H9 (cell line): Measurements from ENCODE around the gene GALNT17. TPM values are rescaled to one million over a fixed set of nuclear protein-coding genes. Genes with fewer than 3 reads are reported as not detected.
A peak's percentile ranks its signal among the peaks of the same experiment; 100 is the strongest.

Experiments
- DNase-seq: peaks from one replicate; pipeline ENCODE4 v3.0.0-alpha.2; 2017
- H2AFZ ChIP-seq: one replicate; pipeline ENCODE4 v1.6.1; 2013; ENCODE audit warnings: mild to moderate bottlenecking, low read length, control low read depth, moderate library complexity
- H2AK5ac ChIP-seq: 2 replicates; pipeline ENCODE4 v1.6.1; 2013; ENCODE audit warnings: low read length, control low read depth, mixed read lengths; ENCODE audit not compliant: insufficient read length
- H2BK120ac ChIP-seq: one replicate; pipeline ENCODE4 v1.6.1; 2013; ENCODE audit warnings: low read depth, mild to moderate bottlenecking, low read length, control low read depth, inconsistent platforms; ENCODE audit not compliant: poor library complexity, severe bottlenecking
- H2BK12ac ChIP-seq: 2 replicates; pipeline ENCODE4 v1.6.1; 2013; ENCODE audit warnings: low read length, control low read depth, mixed read lengths, low read depth; ENCODE audit not compliant: insufficient read length
- H2BK15ac ChIP-seq: 2 replicates; pipeline ENCODE4 v1.6.1; 2013; ENCODE audit warnings: low read depth, low read length, control low read depth
- H2BK20ac ChIP-seq: one replicate; pipeline ENCODE4 v1.6.1; 2013; ENCODE audit warnings: low read depth, mild to moderate bottlenecking, low read length, control low read depth, inconsistent platforms; ENCODE audit not compliant: poor library complexity, severe bottlenecking
- H2BK5ac ChIP-seq: 2 replicates; pipeline ENCODE4 v1.6.1; 2013; ENCODE audit warnings: low read length, control low read depth, mixed read lengths; ENCODE audit not compliant: insufficient read length
- H3K14ac ChIP-seq: 2 replicates; pipeline ENCODE4 v1.6.1; 2013; ENCODE audit warnings: low read length, control low read depth; ENCODE audit not compliant: insufficient read depth
- H3K18ac ChIP-seq: 2 replicates; pipeline ENCODE4 v1.6.1; 2013; ENCODE audit warnings: low read depth, mild to moderate bottlenecking, mixed read lengths, low read length, control low read depth; ENCODE audit not compliant: insufficient read length
- H3K23ac ChIP-seq: 2 replicates; pipeline ENCODE4 v1.6.1; 2013; ENCODE audit warnings: low read length, control low read depth, mixed read lengths, low read depth; ENCODE audit not compliant: insufficient read length
- H3K23me2 ChIP-seq: 2 replicates; pipeline ENCODE4 v1.6.1; 2013; ENCODE audit warnings: low read depth, mild to moderate bottlenecking, mixed read lengths, low read length, control low read depth; ENCODE audit not compliant: insufficient read length, poor library complexity, severe bottlenecking
- H3K27ac ChIP-seq: 2 replicates; pipeline ENCODE4 v1.5.1; 2013; ENCODE audit warnings: low read length, control low read depth, mixed read lengths, low read depth; ENCODE audit not compliant: insufficient read length
- H3K27me3 ChIP-seq: 2 replicates; pipeline ENCODE4 v1.6.1; 2013; ENCODE audit warnings: low read length, control low read depth, inconsistent platforms; ENCODE audit not compliant: insufficient read depth
- H3K4ac ChIP-seq: 2 replicates; pipeline ENCODE4 v1.6.1; 2013; ENCODE audit warnings: low read depth, mild to moderate bottlenecking, control low read depth, inconsistent platforms, low read length, moderate library complexity
- H3K4me1 ChIP-seq: 2 replicates; pipeline ENCODE4 v1.6.1; 2013; ENCODE audit warnings: low read length, control low read depth, inconsistent platforms; ENCODE audit not compliant: insufficient read depth
- H3K4me2 ChIP-seq: 2 replicates; pipeline ENCODE4 v1.6.1; 2013; ENCODE audit warnings: low read length, control low read depth, mixed read lengths; ENCODE audit not compliant: insufficient read length, insufficient read depth
- H3K56ac ChIP-seq: 2 replicates; pipeline ENCODE4 v1.6.1; 2013; ENCODE audit warnings: low read depth, mild to moderate bottlenecking, mixed read lengths, low read length, control low read depth; ENCODE audit not compliant: insufficient read length
- H3K79me1 ChIP-seq: 2 replicates; pipeline ENCODE4 v1.6.1; 2013; ENCODE audit warnings: low read depth, mild to moderate bottlenecking, moderate library complexity, low read length, control low read depth, inconsistent platforms; ENCODE audit not compliant: insufficient read depth, poor library complexity, severe bottlenecking
- H3K79me2 ChIP-seq: 2 replicates; pipeline ENCODE4 v1.6.1; 2013; ENCODE audit warnings: low read length, control low read depth, inconsistent platforms; ENCODE audit not compliant: insufficient read depth
- H3K9ac ChIP-seq: 2 replicates; pipeline ENCODE4 v1.6.1; 2013; ENCODE audit warnings: low read length, control low read depth, mixed read lengths; ENCODE audit not compliant: insufficient read length; ENCODE audit errors: extremely low read depth
- H3K9me3 ChIP-seq: one replicate; pipeline ENCODE4 v1.6.1; 2013; ENCODE audit warnings: low read depth, low read length, inconsistent platforms; ENCODE audit not compliant: control insufficient read depth
- H3T11ph ChIP-seq: one replicate; pipeline ENCODE4 v1.6.1; 2013; ENCODE audit warnings: mild to moderate bottlenecking, low read length, control low read depth, inconsistent platforms
- H4K20me1 ChIP-seq: one replicate; pipeline ENCODE4 v1.6.1; 2013; ENCODE audit not compliant: control insufficient read depth, insufficient read length, insufficient read depth
- H4K5ac ChIP-seq: 2 replicates; pipeline ENCODE4 v1.6.1; 2013; ENCODE audit warnings: low read depth, mild to moderate bottlenecking, mixed read lengths, low read length, control low read depth; ENCODE audit not compliant: insufficient read length
- H4K8ac ChIP-seq: replicated peaks from 2 replicates; pipeline ENCODE4 v1.6.1; 2013; ENCODE audit warnings: low read length, control low read depth, mixed read lengths, low read depth; ENCODE audit not compliant: insufficient read length
- H4K91ac ChIP-seq: 2 replicates; pipeline ENCODE4 v1.6.1; 2013; ENCODE audit warnings: low read depth, mild to moderate bottlenecking, moderate library complexity, mixed read lengths, low read length, control low read depth; ENCODE audit not compliant: insufficient read length
- H3K27ac Mint-ChIP-seq, 3 experiments: 2 replicates in 2 of 3; 3 replicates in 1 of 3; pipeline ENCODE4 v1.8.0; 2020 to 2021; ENCODE audit warnings: mixed read lengths in 3 of 3, mild to moderate bottlenecking in 1 of 3, moderate library complexity in 1 of 3
- H3K27me3 Mint-ChIP-seq: 2 replicates; pipeline ENCODE4 v1.8.0; 2021; ENCODE audit warnings: low read depth, mild to moderate bottlenecking, moderate library complexity, mixed read lengths
- H3K36me3 Mint-ChIP-seq, 3 experiments: 2 replicates in 2 of 3; 3 replicates in 1 of 3; pipeline ENCODE4 v1.8.0; 2020 to 2021; ENCODE audit warnings: low read depth in 3 of 3, mixed read lengths in 3 of 3; ENCODE audit not compliant: insufficient read depth in 1 of 3
- H3K4me1 Mint-ChIP-seq, 2 experiments: 2 replicates each; pipeline ENCODE4 v1.8.0; 2020; ENCODE audit warnings: mixed read lengths in 2 of 2
- H3K4me3 Mint-ChIP-seq, 2 experiments: 2 replicates in 1 of 2; 3 replicates in 1 of 2; pipeline ENCODE4 v1.8.0; 2020 to 2021; ENCODE audit warnings: mild to moderate bottlenecking in 2 of 2, mixed read lengths in 2 of 2, moderate library complexity in 1 of 2
- H3K9me3 Mint-ChIP-seq, 2 experiments: 2 replicates in 1 of 2; 3 replicates in 1 of 2; pipeline ENCODE4 v1.8.0; 2020; ENCODE audit warnings: mild to moderate bottlenecking in 2 of 2, mixed read lengths in 2 of 2, moderate library complexity in 1 of 2
- CTCF ChIP-seq: fragments of 200-600 bp; sonication (generic); conservative IDR thresholded peaks from 3 replicates; pipeline ENCODE4 v1.8.0; 2021; ENCODE audit warnings: antibody characterized with exemption, mild to moderate bottlenecking
- WGBS: extraction: QIAGEN DNeasy Blood & Tissue Kit; methylation state at CpG from one replicate; pipeline ENCODE4 v1.1.7; 2013; ENCODE audit warnings: missing lambda C conversion rate, low lambda C conversion rate, mixed read lengths; ENCODE audit not compliant: insufficient read length; ENCODE audit errors: extremely low coverage; 5-methylcytosine and 5-hydroxymethylcytosine counted together
- total RNA-seq: library from RNA; stranded (reverse); gene quantifications from 2 replicates; pipeline ENCODE4 v1.2.1, GENCODE V29; 2021

The GALNT17 gene
- total RNA-seq, 1 experiment from 2014 or later: 43.2 TPM

GRCh38 chr7:71682841-71683781 is 551.2 kb downstream of the GALNT17 start:
- Histone ChIP-seq H3K4me2 (no peak overlapping the region), H3K14ac (peak overlapping the region; percentile 52), H3T11ph (no peak overlapping the region), H2BK15ac (no peak overlapping the region), H3K18ac (no peak overlapping the region), H2AFZ (no peak overlapping the region), H2BK120ac (no peak overlapping the region), H3K23me2 (no peaks in the 10 kb centered on the region), H3K79me1 (no peaks in the 10 kb centered on the region), H4K8ac (no peak overlapping the region), H3K9ac (no peak overlapping the region), H3K9me3 (no peaks in the 10 kb centered on the region), H3K4ac (no peak overlapping the region), H2BK20ac (no peak overlapping the region), H3K56ac (no peak overlapping the region), H4K5ac (no peak overlapping the region), H3K4me1 (no peaks in the 10 kb centered on the region), H3K27me3 (no peaks in the 10 kb centered on the region), H3K23ac (no peak overlapping the region), H3K79me2 (no peaks in the 10 kb centered on the region), H4K91ac (no peak overlapping the region), H2BK12ac (peak overlapping the region; percentile 55), H4K20me1 (no peaks in the 10 kb centered on the region), H3K27ac (no peak overlapping the region), H2AK5ac (no peak overlapping the region), H2BK5ac (no peak overlapping the region)
- no peaks in the 10 kb centered on the region for H3K9me3 Mint-ChIP-seq
- peak overlapping the region in 1 of 2 experiments; percentile 31; a peak in 1 of 5 replicates for H3K4me3 Mint-ChIP-seq
- H3K27ac Mint-ChIP-seq: peak overlapping the region; percentile 95 to 100 (median 98)
- no CpG with 5 or more reads among the region's 21 CpGs for WGBS
- peak; percentile 69 for DNase-seq
- no peak for TF ChIP-seq CTCF
- H3K27me3 Mint-ChIP-seq: no peaks in the 10 kb centered on the region
- H3K36me3 Mint-ChIP-seq: peaks cover 17 to 41% (median 34%) of the 10 kb centered on the region in 3 experiments; a peak in 6 of 7 replicates
- H3K4me1 Mint-ChIP-seq: peaks cover 20 to 31% of the 10 kb centered on the region in 2 experiments
